BLaER1 treated with 17β-estradiol and CSF1 and Interleukin-3, amounts not matched to agents 10 nM and 100 nM (cell line): ENCODE results near the gene KIF1A.
A peak's percentile ranks its signal among the peaks of the same experiment; 100 is the strongest.

Experiments
- H3K27ac ChIP-seq, 11 experiments: shearing (Covaris generic); formaldehyde crosslinking; 2 replicates each; pipeline ENCODE4 v1.8.1; 2022
- H3K27me3 ChIP-seq, 11 experiments: shearing (Covaris generic); formaldehyde crosslinking; 2 replicates each; pipeline ENCODE4 v1.8.1; 2022
- H3K36me3 ChIP-seq, 11 experiments: shearing (Covaris generic); formaldehyde crosslinking; 2 replicates each; pipeline ENCODE4 v1.8.1; 2022
- H3K4me1 ChIP-seq, 10 experiments: shearing (Covaris generic); formaldehyde crosslinking; 2 replicates each; pipeline ENCODE4 v1.8.1; 2022
- H3K4me2 ChIP-seq, 11 experiments: shearing (Covaris generic); formaldehyde crosslinking; 2 replicates each; pipeline ENCODE4 v1.8.1; 2022
- H3K4me3 ChIP-seq, 10 experiments: shearing (Covaris generic); formaldehyde crosslinking; 2 replicates each; pipeline ENCODE4 v1.8.1; 2022
- H3K9ac ChIP-seq, 11 experiments: shearing (Covaris generic); formaldehyde crosslinking; 2 replicates each; pipeline ENCODE4 v1.8.1; 2022
- H3K9me3 ChIP-seq, 11 experiments: shearing (Covaris generic); formaldehyde crosslinking; replicated peaks in 1 of 11; 2 replicates each; pipeline ENCODE4 v1.8.1; 2022
- H4K20me1 ChIP-seq, 11 experiments: shearing (Covaris generic); formaldehyde crosslinking; 2 replicates each; pipeline ENCODE4 v1.8.1; 2022
- Cebpa-rat ChIP-seq, 11 experiments: shearing (Covaris generic); IDR thresholded peaks; 2 replicates each; pipeline ENCODE4 v1.8.1; 2022

KIF1A gene

GRCh38 chr2:240760576-240761246, 59.3 kb downstream of the KIF1A start:
- Histone ChIP-seq H3K27ac (no peak overlapping the region), H3K4me2 (peak overlapping the region in 9 of 11 experiments; percentile 12 to 80 (median 74); a peak in 14 of 22 replicates), H3K9ac (0 out of 22 replicates have a peak overlapping the region, but pooled peaks of 1 of the 11 experiments have one; percentile 17), H3K36me3 (no peaks in the 10 kb centered on the region), H3K9me3 (no peaks in the 10 kb centered on the region), H4K20me1 (peaks cover 0 to 21% (median 0%) of the 10 kb centered on the region in 11 experiments; a peak in 4 of 22 replicates), H3K27me3 (no peaks in the 10 kb centered on the region), H3K4me1 (peaks cover 13 to 60% (median 42%) of the 10 kb centered on the region in 10 experiments; a peak in 19 of 20 replicates), H3K4me3 (no peak overlapping the region)
- no peak for TF ChIP-seq Cebpa-rat (IDR thresholded peaks at IDR 0.05)

GRCh38 chr2:240760121-240760520, 59.9 kb downstream of the KIF1A start:
- Histone ChIP-seq H3K4me3 (no peak overlapping the region), H3K4me2 (peak overlapping the region; percentile 20 to 80 (median 73); a peak in 20 of 22 replicates), H3K9ac (0 out of 22 replicates have a peak overlapping the region, but pooled peaks of 1 of the 11 experiments have one; percentile 17), H3K9me3 (no peaks in the 10 kb centered on the region), H3K27me3 (no peaks in the 10 kb centered on the region), H3K36me3 (no peaks in the 10 kb centered on the region), H3K27ac (no peak overlapping the region), H3K4me1 (peaks cover 13 to 60% (median 42%) of the 10 kb centered on the region in 10 experiments; a peak in 19 of 20 replicates), H4K20me1 (peaks cover 0 to 21% (median 0%) of the 10 kb centered on the region in 11 experiments; a peak in 4 of 22 replicates)
- TF ChIP-seq Cebpa-rat (IDR thresholded peaks at IDR 0.05) = no peak

- peaks cover 0 to 21% (median 0%) of the 10 kb centered on the region in 11 experiments; a peak in 4 of 22 replicates for H4K20me1 ChIP-seq
- peak overlapping the region in 3 of 11 experiments; percentile 19 to 33 (median 24); a peak in 3 of 22 replicates for H3K9ac ChIP-seq
- H3K4me1 ChIP-seq = peaks cover 13 to 60% (median 42%) of the 10 kb centered on the region in 10 experiments; a peak in 19 of 20 replicates
- peak overlapping the region; percentile 41 to 80 (median 73) for H3K4me2 ChIP-seq
- H3K4me3 ChIP-seq = no peak overlapping the region
- no peaks in the 10 kb centered on the region for H3K9me3 ChIP-seq
- H3K36me3 ChIP-seq = no peaks in the 10 kb centered on the region
- no peak for TF ChIP-seq Cebpa-rat (IDR thresholded peaks at IDR 0.05)
- H3K27ac ChIP-seq = no peak overlapping the region
- no peaks in the 10 kb centered on the region for H3K27me3 ChIP-seq
Observed at GRCh38 chr2:240759459-240759858, 60.6 kb downstream of the KIF1A start.

- H3K4me1 ChIP-seq = peaks cover 13 to 57% (median 42%) of the 10 kb centered on the region in 10 experiments; a peak in 19 of 20 replicates
- H3K4me3 ChIP-seq = no peak overlapping the region
- no peak overlapping the region for H3K9ac ChIP-seq
- no peak for TF ChIP-seq Cebpa-rat (IDR thresholded peaks at IDR 0.05)
- H3K4me2 ChIP-seq = no peak overlapping the region
- H4K20me1 ChIP-seq = peaks cover 0 to 21% (median 0%) of the 10 kb centered on the region in 11 experiments; a peak in 4 of 22 replicates
- H3K27ac ChIP-seq = no peak overlapping the region
- H3K36me3 ChIP-seq = no peaks in the 10 kb centered on the region
- no peaks in the 10 kb centered on the region for H3K27me3 ChIP-seq
- no peaks in the 10 kb centered on the region for H3K9me3 ChIP-seq
Observed at GRCh38 chr2:240757086-240757614, 62.9 kb downstream of the KIF1A start.

GRCh38 chr2:240752209-240752608, 67.8 kb downstream of the KIF1A start:
- no peak overlapping the region for H3K4me3 ChIP-seq
- no peak overlapping the region for H3K9ac ChIP-seq
- H3K4me1 ChIP-seq = peaks cover 0 to 33% (median 14%) of the 10 kb centered on the region in 10 experiments; a peak in 15 of 20 replicates
- peaks cover 0 to 7% (median 0%) of the 10 kb centered on the region in 11 experiments; a peak in 2 of 22 replicates for H4K20me1 ChIP-seq
- H3K27ac ChIP-seq = no peak overlapping the region
- H3K4me2 ChIP-seq = peak overlapping the region in 3 of 11 experiments; percentile 35 to 60 (median 60); a peak in 4 of 22 replicates
- TF ChIP-seq Cebpa-rat (IDR thresholded peaks at IDR 0.05) = no peak
- H3K9me3 ChIP-seq = no peaks in the 10 kb centered on the region
- H3K36me3 ChIP-seq = no peaks in the 10 kb centered on the region
- no peaks in the 10 kb centered on the region for H3K27me3 ChIP-seq

- no peak for TF ChIP-seq Cebpa-rat (IDR thresholded peaks at IDR 0.05)
- no peaks in the 10 kb centered on the region for H3K36me3 ChIP-seq
- H3K4me3 ChIP-seq = no peak overlapping the region
- H3K9ac ChIP-seq = no peak overlapping the region
- no peaks in the 10 kb centered on the region; a peak in 2 of 22 replicates for H4K20me1 ChIP-seq
- H3K4me1 ChIP-seq = peaks cover 0 to 29% (median 14%) of the 10 kb centered on the region in 10 experiments; a peak in 15 of 20 replicates
- H3K9me3 ChIP-seq = no peaks in the 10 kb centered on the region
- peak overlapping the region in 1 of 11 experiments; percentile 60; a peak in 1 of 22 replicates for H3K4me2 ChIP-seq
- H3K27me3 ChIP-seq = no peaks in the 10 kb centered on the region
- no peak overlapping the region for H3K27ac ChIP-seq
Observed at GRCh38 chr2:240750409-240750808, 69.6 kb downstream of the KIF1A start.

GRCh38 chr2:240749516-240749915, 70.5 kb downstream of the KIF1A start:
- H3K27me3 ChIP-seq = no peaks in the 10 kb centered on the region
- H3K4me3 ChIP-seq = no peak overlapping the region
- H3K4me1 ChIP-seq = peaks cover 0 to 37% (median 16%) of the 10 kb centered on the region in 10 experiments; a peak in 16 of 20 replicates
- no peaks in the 10 kb centered on the region for H3K9me3 ChIP-seq
- no peak for TF ChIP-seq Cebpa-rat (IDR thresholded peaks at IDR 0.05)
- no peak overlapping the region for H3K4me2 ChIP-seq
- no peaks in the 10 kb centered on the region; a peak in 2 of 22 replicates for H4K20me1 ChIP-seq
- no peak overlapping the region; a peak in 1 of 22 replicates for H3K9ac ChIP-seq
- H3K27ac ChIP-seq = no peak overlapping the region
- no peaks in the 10 kb centered on the region for H3K36me3 ChIP-seq

- H3K36me3 ChIP-seq = no peaks in the 10 kb centered on the region
- H3K27ac ChIP-seq = no peak overlapping the region
- TF ChIP-seq Cebpa-rat (IDR thresholded peaks at IDR 0.05) = no peak
- no peak overlapping the region for H3K4me2 ChIP-seq
- no peaks in the 10 kb centered on the region for H3K9me3 ChIP-seq
- H3K4me3 ChIP-seq = no peak overlapping the region
- no peak overlapping the region for H3K9ac ChIP-seq
- no peaks in the 10 kb centered on the region; a peak in 2 of 22 replicates for H4K20me1 ChIP-seq
- peaks cover 0 to 35% (median 16%) of the 10 kb centered on the region in 10 experiments; a peak in 16 of 20 replicates for H3K4me1 ChIP-seq
- no peaks in the 10 kb centered on the region for H3K27me3 ChIP-seq
Observed at GRCh38 chr2:240747256-240747655, 72.8 kb downstream of the KIF1A start.

- Histone ChIP-seq H3K27me3 (no peaks in the 10 kb centered on the region), H3K9me3 (no peaks in the 10 kb centered on the region), H4K20me1 (no peaks in the 10 kb centered on the region; a peak in 2 of 22 replicates), H3K4me2 (no peak overlapping the region), H3K4me3 (no peak overlapping the region), H3K36me3 (no peaks in the 10 kb centered on the region), H3K9ac (no peak overlapping the region), H3K4me1 (peaks cover 0 to 31% (median 11%) of the 10 kb centered on the region in 10 experiments; a peak in 16 of 20 replicates), H3K27ac (no peak overlapping the region)
- TF ChIP-seq Cebpa-rat (IDR thresholded peaks at IDR 0.05) = no peak
Observed at GRCh38 chr2:240746671-240747070, 73.3 kb downstream of the KIF1A start.
